ENCODE data around the gene NEK11. TPM values are rescaled to one million over a fixed set of nuclear protein-coding genes. Genes with fewer than 3 reads are reported as not detected.

Gene NEK11
- total RNA-seq, 1 donor from 2014 or later = 8.1 TPM

GRCh38 chr3:131217296-131217741 is 190.6 kb downstream of the NEK11 start:
- no peaks in the 10 kb centered on the region for H3K4me1 ChIP-seq
- peak overlapping the region; percentile 21 for H3K27ac Mint-ChIP-seq
- no peak overlapping the region for H2AFZ ChIP-seq (replicated peaks)
- no peak overlapping the region for H3K4me3 ChIP-seq
- no peak for TF ChIP-seq EZH2 (IDR thresholded peaks at IDR 0.05)
- no peak for TF ChIP-seq CTCF (IDR thresholded peaks at IDR 0.05)
- TF ChIP-seq EZH2phosphoT487 (IDR thresholded peaks at IDR 0.05) = no peak
- H3F3A ChIP-seq (ENCODE audit: low read depth) = no peaks in the 10 kb centered on the region
- peaks cover 39% of the 10 kb centered on the region for H3K4me1 Mint-ChIP-seq
- no peaks in the 10 kb centered on the region for H3K9me3 ChIP-seq (ENCODE audit: low read depth)
- no peaks in the 10 kb centered on the region for H3K36me3 ChIP-seq
- H3K9ac ChIP-seq = no peak overlapping the region
- no peak overlapping the region for H3K27ac ChIP-seq
- no peaks in the 10 kb centered on the region for H3K79me2 ChIP-seq (ENCODE audit: low read depth)
- H4K20me1 ChIP-seq (ENCODE audit: low read depth) = no peaks in the 10 kb centered on the region
- H3K27me3 ChIP-seq = no peaks in the 10 kb centered on the region
- no peaks in the 10 kb centered on the region for H3K36me3 Mint-ChIP-seq
- no peak overlapping the region for H3K4me2 ChIP-seq
- DNase-seq (ENCODE audit: low spot score) = no peak
- no peak overlapping the region for H3K4me3 Mint-ChIP-seq
- H3K9me3 Mint-ChIP-seq = no peaks in the 10 kb centered on the region
- peaks cover 5% of the 10 kb centered on the region for H3K27me3 Mint-ChIP-seq (ENCODE audit: insufficient read depth, low read depth)

DNA sequence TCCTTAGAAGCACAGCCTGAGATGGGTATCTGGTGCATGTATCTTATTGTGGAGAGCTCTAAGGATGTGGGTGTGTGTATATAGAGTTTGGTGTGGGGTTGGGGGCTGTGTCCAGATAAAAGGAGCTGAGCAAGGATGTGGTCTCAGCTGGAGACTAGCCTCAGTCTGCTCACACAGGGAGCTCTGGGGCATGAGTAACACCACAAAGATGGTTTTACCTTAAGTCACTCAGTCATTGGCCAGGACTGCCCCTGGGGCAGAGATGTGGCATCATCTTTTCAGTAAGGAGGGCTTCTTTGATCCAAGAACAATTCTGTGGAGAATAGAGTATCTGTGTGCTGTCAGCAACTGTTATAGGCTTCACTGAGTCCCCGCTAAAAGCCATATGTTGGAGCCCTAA is 191.5 kb downstream of the NEK11 start:
- no peak for DNase-seq (ENCODE audit: low spot score)
- Histone ChIP-seq H4K20me1 (ENCODE audit: low read depth) (no peaks in the 10 kb centered on the region), H3K9me3 (ENCODE audit: low read depth) (no peaks in the 10 kb centered on the region), H3K27ac (no peak overlapping the region), H3K36me3 (no peaks in the 10 kb centered on the region), H3K4me1 (no peaks in the 10 kb centered on the region), H3K4me2 (no peak overlapping the region), H3K79me2 (ENCODE audit: low read depth) (no peaks in the 10 kb centered on the region), H3K27me3 (no peaks in the 10 kb centered on the region), H3K9ac (no peak overlapping the region), H2AFZ (replicated peaks) (no peak overlapping the region), H3K4me3 (no peak overlapping the region), H3F3A (ENCODE audit: low read depth) (no peaks in the 10 kb centered on the region)
- no peaks in the 10 kb centered on the region for H3K9me3 Mint-ChIP-seq
- H3K27me3 Mint-ChIP-seq (ENCODE audit: insufficient read depth, low read depth) = peaks cover 5% of the 10 kb centered on the region
- no peak overlapping the region for H3K4me3 Mint-ChIP-seq
- no peaks in the 10 kb centered on the region for H3K36me3 Mint-ChIP-seq
- TF ChIP-seq EZH2phosphoT487 (IDR thresholded peaks at IDR 0.05) (no peak), EZH2 (IDR thresholded peaks at IDR 0.05) (no peak), CTCF (IDR thresholded peaks at IDR 0.05) (no peak)
- peak overlapping the region; percentile 72 for H3K27ac Mint-ChIP-seq
- H3K4me1 Mint-ChIP-seq = peaks cover 41% of the 10 kb centered on the region

DNA sequence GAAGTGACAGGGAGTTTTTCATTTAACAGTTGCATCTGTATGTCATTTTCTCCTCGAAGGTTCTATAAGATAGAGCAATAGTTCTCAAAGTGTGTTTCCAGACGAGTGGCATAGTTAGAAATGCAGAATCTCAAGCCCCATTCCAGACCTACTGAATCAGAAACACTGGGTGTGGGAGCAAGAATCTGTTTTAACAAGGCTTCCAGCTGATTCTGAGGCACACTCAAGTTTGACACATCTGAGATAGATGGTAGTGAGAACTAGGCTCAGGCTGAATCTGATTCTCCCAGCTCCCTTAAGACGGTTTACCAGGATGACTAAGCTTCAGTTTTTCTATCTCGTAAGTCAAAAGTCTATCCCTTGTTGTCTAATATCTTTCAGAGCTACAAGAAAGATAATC is 195.1 kb downstream of the NEK11 start:
- Histone ChIP-seq H4K20me1 (ENCODE audit: low read depth) (no peaks in the 10 kb centered on the region), H3K4me2 (no peak overlapping the region), H3K27ac (no peak overlapping the region), H3K9me3 (ENCODE audit: low read depth) (no peaks in the 10 kb centered on the region), H3K4me1 (no peaks in the 10 kb centered on the region), H3K4me3 (no peak overlapping the region), H3K27me3 (no peaks in the 10 kb centered on the region), H3K9ac (no peak overlapping the region), H3F3A (ENCODE audit: low read depth) (no peaks in the 10 kb centered on the region), H2AFZ (replicated peaks) (no peak overlapping the region), H3K79me2 (ENCODE audit: low read depth) (no peaks in the 10 kb centered on the region), H3K36me3 (no peaks in the 10 kb centered on the region)
- H3K27ac Mint-ChIP-seq = no peak overlapping the region
- no peak for DNase-seq (ENCODE audit: low spot score)
- no peak for TF ChIP-seq EZH2 (IDR thresholded peaks at IDR 0.05)
- TF ChIP-seq EZH2phosphoT487 (IDR thresholded peaks at IDR 0.05) = no peak
- TF ChIP-seq CTCF (IDR thresholded peaks at IDR 0.05) = no peak
- no peaks in the 10 kb centered on the region for H3K9me3 Mint-ChIP-seq
- peaks cover 5% of the 10 kb centered on the region for H3K27me3 Mint-ChIP-seq (ENCODE audit: insufficient read depth, low read depth)
- no peak overlapping the region for H3K4me3 Mint-ChIP-seq
- no peaks in the 10 kb centered on the region for H3K36me3 Mint-ChIP-seq
- H3K4me1 Mint-ChIP-seq = peaks cover 30% of the 10 kb centered on the region
